HG03378 (cell line): ENCODE results near the gene NTRK2.

Experiments
- ATAC-seq: cut with Tn5 transposase; IDR thresholded peaks from one replicate; pipeline ENCODE4 v1.9.1; 2021; ENCODE audit warnings: mild to moderate bottlenecking, moderate library complexity; ENCODE audit not compliant: unreplicated experiment

NTRK2 gene

DNA sequence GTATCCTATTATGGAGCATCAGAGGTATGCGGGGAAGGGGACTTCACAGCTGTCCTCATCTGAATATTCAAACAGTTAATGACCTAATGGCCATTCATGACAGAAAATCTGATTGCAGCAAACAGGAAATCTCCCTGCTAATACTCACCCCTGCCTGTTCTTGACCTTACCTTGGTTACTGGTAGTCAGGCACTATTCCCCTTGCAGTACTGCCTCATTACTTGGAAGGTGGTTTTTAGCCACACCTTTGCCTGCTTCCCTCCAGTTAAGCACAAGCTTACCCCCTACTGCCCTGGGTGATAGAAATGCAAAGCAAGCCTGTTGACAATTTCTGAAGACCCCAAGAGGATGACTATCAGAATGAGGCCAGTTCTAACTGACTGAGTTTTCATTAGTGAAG lies 332.4 kb downstream of the NTRK2 start:
- no peak for ATAC-seq

- no peak for ATAC-seq
These were observed 335.4 kb downstream of the NTRK2 start for GRCh38 chr9:85004818-85005413.

DNA sequence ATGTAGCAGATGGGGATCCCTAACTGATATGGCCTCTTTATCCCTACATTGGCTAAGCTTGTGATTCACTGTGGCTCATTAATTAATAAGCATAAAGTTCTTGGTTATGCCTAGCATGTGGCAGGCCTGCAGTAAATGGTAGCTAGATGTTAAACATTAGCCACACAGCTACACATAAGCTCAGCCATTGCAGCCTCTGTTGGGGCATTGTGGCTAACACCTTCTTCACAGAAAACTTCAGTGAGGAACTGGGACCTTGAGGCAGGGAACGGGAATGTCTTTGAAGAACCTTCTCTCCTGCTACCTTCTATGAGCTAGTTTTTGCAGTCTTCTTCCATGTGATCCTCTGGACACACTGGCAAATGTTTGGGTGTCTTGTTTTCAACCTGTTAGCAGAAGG lies 338.2 kb downstream of the NTRK2 start:
- no peak for ATAC-seq

GRCh38 chr9:85008215-85008614 lies 338.7 kb downstream of the NTRK2 start:
- ATAC-seq, result no peak

- ATAC-seq, result peak; percentile 73
These were observed 339.7 kb downstream of the NTRK2 start for GRCh38 chr9:85009251-85009650.

DNA sequence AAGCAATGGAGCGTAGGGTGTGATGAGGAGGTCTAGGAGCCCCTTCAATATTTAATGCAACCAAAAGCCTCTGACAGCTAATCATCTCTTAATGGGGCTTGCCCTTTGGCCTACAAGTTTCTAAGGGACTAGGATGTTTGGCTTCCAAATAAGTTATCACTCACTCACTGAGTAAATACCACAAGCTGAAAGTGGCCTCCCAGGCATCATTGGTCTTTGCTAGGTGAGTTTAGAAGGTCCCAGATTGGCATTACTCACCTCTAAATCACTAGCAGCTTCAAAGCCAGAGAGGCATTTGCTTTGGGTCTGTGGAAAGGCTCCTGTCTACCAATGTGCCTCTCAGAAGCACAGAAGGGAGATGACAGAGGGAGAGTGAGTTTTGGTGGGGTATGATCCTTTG lies 344.2 kb downstream of the NTRK2 start:
- ATAC-seq, result no peak

DNA sequence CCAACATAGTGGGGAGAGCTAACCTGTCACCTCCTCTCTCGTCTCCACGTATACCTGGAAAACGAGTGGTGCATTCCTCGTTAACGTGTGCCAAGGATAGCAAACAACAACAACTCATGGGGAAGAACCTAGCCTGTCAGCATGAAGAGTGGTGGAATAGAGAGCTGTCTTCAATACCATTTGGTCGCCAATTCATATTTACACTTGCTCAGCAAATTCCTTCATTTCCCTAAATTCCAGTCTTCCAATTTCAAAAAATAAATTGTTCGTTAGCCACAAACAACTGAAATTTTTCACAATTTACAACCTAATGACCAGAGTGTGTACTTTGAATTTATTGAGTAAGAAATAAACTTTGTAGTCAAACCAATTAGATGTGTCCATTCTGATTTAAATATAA lies 344.8 kb downstream of the NTRK2 start:
- no peak for ATAC-seq

DNA sequence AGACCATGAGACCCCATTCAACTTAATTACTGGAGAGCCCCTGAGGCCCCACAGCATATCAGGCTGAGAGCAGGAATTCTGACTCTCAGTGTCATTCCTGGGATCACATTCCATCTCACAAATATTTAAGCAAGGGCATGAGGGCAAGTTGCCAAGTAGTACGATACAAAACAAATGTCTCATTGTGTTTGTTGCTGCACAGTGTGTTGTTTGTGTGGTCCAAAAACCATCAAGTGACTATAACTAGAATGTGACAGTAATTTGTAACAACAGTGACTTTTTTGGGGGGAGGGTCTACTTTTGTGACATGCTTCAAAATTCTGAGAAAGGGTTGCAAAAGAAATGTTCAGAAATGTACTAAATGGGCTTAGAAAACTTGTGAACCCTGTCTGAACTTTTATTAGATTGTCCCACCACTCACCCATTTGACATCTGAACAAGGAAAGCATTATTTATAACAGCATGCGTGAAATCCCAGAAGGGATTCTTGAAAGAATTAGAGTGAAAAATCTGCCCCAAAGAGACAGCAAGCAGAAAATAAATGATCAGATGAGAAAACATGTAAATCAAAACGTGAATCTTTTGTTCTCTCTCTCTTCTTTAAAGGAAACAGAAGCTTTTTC lies 347.0 kb downstream of the NTRK2 start:
- no peak for ATAC-seq

DNA sequence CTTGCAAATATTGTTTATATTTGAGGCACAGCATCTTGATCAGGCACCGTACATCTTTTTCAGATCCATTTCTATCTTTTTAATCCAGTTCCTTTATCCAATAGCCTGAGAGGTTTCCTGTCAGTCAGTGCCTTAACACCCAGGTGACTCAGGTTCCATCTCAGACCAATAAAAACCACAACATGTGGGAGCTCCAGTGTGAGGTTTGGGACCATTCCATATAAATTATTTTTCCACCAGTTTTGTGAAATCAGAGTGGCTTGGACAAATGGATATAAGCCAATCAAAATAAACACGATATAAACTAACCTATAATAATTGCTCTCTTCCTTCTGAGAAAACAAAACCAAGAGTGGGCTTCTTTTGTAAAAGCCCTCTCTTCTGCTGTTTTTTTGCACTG lies 351.3 kb downstream of the NTRK2 start:
- ATAC-seq, result no peak

DNA sequence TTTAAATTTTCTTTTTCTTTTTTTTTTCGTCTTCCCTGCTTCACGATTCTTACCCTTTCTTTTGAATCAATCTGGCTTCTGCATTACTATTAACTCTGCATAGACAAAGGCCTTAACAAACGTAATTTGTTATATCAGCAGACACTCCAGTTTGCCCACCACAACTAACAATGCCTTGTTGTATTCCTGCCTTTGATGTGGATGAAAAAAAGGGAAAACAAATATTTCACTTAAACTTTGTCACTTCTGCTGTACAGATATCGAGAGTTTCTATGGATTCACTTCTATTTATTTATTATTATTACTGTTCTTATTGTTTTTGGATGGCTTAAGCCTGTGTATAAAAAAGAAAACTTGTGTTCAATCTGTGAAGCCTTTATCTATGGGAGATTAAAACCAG lies 352.2 kb downstream of the NTRK2 start:
- ATAC-seq, result no peak

DNA sequence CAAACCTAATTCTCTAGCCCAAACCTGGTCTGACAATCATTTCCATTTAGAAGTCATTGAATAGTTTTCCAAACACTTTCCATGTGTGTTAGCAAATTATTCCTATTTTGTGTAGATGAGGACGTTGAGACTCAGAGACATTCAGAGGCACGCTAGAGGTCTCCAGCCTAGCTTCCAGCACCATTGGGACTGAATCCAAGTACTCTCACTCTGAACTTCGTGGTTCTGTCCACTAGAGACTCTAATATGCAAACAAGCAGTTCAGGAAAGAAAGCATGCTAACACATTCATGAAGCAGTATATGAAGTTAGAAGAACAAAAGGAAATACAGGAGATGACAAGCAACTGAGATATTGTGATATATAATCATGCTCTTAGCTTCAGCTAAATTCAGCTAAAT lies 354.8 kb downstream of the NTRK2 start:
- ATAC-seq, result no peak

GRCh38 chr9:85025638-85026037 lies 356.1 kb downstream of the NTRK2 start:
- ATAC-seq, result no peak

- ATAC-seq, result no peak
These were observed 358.3 kb downstream of the NTRK2 start for GRCh38 chr9:85027870-85028269.

DNA sequence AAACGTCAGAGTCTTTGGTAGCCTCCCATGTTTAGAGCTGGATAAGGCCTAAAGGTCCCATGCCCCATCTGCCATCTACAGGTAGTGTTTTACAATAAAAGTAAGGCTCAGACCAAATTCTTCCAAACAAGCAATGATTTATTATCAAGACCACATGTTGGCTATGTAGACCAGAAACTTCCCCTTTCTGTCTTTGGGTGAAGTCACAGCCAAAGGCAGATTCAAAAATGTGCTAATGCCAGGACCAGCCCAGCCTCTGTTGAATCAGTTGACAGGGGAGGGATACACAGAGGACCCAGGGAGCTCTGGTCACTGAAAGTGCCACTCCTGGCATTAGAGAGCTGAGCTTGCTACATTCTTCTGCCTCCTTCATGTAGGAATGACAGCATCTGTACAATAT lies 360.8 kb downstream of the NTRK2 start:
- ATAC-seq, result no peak

GRCh38 chr9:85036496-85036895 lies 367.0 kb downstream of the NTRK2 start:
- ATAC-seq, result no peak

DNA sequence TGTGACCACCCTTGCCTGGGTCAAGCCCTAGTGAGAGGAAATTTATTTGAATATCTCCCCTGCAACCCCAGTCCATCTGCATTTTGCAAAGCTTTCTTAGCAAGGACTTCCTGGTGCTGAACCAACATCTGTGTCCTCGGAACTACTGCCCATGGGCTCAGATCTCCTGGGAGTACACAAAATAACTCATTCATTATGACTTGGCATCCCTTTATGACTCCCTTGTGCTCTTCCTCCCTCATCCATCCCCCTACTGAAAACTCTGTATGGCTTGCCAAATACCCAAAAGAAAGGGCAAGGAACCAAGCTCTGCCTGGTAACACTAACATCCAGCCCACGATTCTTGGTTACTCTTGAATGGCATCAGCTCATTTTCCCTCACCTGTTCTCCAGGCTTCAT lies 368.5 kb downstream of the NTRK2 start:
- ATAC-seq, result no peak

DNA sequence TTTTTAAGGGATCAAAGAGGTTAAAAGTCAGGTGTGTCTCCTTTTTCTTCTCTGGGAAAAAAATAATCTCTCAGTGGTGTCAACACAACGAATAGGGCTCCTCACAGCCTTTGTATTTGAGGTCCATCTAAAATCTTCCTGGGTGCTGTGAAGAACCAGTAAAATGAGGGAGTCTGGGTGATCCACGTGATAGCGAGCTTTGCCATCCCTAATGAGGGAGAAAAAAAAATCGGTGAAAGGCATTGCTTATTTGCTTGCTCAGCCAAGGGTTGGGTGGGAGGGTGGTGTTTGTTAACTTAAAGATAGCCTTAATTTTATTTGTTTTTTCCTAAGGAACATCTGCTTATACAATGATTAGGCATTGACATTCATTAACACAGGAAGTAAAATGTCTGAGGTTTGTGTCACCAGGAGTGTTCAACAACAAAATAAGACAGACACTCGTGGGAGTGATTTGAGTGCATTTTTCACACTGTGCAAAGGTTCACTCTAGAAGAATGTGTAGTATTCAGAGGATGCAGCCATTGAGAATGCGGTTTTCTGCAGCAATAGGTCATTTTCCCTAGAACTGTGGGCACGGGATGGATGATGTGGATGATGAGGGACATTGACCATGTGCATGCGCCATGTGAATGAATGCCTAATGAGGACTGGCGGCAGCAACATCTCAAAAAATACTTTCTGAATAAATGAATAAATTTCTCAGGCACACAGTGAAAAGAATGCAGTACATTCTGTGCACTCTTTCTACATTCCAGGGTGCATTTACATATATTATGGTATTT lies 369.5 kb downstream of the NTRK2 start:
- no peak for ATAC-seq

DNA sequence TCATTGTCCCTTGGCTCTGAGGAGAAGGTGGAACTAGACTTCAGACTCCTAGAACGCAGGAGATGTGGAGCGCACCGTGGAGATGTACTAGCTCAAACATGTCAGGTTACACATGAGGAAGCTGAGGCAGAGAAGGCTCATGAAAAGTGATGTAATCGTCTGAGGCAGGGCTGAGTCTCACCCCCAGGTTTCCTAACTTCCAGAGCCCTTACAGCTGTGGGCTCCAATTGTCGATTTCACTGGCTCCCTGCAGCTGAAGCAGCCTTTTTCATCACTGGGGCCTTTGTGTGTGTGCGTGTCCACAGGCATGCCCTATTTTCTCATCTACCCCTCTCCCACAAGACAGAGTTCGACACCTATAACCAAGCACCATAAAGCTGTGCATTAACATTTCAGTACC lies 370.6 kb downstream of the NTRK2 start:
- ATAC-seq, result no peak

DNA sequence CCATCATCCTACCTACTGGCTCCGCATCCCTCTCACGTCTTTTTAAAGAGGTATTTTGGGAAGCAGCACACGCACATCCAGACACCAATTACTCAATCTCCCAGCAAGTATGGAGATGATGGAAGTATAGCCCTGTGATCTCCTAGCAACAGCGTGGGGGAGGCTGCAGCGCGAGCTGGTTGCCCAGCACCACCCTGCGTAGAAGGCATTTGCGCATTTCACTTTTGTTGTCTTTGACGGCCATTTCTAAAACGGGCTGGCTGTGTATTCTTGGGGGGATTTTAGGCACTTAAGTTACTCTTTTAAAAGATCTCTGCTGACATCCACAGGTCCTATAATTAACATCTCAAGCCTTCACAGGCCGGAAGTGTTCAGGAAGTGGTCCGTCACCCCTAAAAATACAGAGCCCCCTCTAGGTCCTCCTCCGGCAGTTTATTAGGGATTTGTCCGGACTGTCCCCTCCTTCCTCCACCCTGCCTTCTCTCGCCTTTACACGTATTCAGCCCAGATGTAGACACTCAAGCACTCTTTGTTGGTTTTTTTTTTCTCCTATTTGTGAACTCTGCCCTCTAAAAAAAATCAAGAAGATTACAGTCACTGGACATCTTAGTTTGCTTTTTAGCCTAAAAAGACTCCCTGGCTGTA lies 371.4 kb downstream of the NTRK2 start:
- ATAC-seq, result no peak

- no peak for ATAC-seq
These were observed 372.1 kb downstream of the NTRK2 start for GRCh38 chr9:85041466-85042137.

- no peak for ATAC-seq
These were observed 373.6 kb downstream of the NTRK2 start for GRCh38 chr9:85042981-85043647.
